HG03342 (cell line): ENCODE measurements around the gene KIFC1.
A peak's percentile ranks its signal among the peaks of the same experiment; 100 is the strongest.

ENCODE experiments used
- ATAC-seq: cut with Tn5 transposase; IDR thresholded peaks from one replicate; pipeline ENCODE4 v1.9.1; 2021; ENCODE audit warnings: mild to moderate bottlenecking, moderate library complexity; ENCODE audit not compliant: unreplicated experiment

The KIFC1 gene

DNA sequence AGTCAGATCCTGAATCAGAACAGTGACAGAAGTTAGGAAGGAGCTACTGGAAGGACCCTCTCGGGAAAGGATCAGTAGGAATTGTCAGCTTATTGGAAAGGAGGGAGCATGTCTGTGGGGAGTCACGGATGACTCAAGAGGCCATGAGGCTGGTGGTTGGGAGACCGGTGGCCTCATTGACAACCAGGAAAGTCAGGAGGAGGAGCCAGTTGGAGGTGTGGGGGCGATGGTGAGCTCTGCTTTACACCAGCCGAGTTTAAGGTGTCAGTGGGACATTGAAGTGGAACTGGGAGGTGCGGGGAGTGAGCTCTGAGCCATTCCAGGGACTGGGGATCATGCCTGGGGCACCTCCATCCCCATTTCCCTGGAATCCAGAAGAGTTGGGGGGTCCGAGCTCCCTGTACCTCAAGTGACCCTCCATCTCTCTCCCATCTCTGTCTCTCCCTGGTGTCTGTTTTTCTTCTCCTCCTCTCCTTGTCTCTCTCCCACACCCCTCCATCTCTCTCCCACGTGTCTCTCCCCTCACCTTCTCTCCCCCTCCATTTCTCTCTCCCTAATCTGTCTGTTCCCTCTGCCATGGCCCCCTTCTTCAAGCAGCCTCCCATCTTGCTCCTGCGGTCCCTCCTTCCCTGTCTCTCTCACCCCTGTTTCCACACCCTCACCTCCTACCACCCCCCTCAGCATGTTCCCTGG, 48.5 kb downstream of the KIFC1 start:
- ATAC-seq = no peak

DNA sequence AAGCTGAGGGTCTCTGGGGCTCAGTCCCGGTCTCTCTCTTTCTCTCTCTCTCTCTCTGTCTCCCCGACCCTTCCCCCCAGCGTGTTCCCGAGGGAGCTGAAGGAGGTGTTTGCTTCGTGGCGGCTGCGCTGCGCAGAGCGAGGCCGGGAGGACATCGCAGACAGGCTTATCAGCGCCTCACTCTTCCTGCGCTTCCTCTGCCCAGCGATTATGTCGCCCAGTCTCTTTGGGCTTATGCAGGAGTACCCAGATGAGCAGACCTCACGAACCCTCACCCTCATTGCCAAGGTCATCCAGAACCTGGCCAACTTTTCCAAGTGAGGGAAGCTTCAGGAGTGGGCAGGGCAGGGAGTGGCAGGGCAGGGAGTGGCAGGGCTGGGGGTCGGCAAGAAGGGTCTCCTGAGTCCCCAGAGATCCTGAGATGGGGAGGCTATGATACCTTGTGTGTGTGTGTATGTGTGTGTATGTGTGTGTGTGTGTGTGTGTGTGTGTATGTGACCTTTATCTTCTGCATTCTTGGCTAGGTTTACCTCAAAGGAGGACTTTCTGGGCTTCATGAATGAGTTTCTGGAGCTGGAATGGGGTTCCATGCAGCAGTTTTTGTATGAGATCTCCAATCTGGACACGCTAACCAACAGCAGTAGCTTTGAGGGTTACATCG, 49.2 kb downstream of the KIFC1 start:
- no peak for ATAC-seq

DNA sequence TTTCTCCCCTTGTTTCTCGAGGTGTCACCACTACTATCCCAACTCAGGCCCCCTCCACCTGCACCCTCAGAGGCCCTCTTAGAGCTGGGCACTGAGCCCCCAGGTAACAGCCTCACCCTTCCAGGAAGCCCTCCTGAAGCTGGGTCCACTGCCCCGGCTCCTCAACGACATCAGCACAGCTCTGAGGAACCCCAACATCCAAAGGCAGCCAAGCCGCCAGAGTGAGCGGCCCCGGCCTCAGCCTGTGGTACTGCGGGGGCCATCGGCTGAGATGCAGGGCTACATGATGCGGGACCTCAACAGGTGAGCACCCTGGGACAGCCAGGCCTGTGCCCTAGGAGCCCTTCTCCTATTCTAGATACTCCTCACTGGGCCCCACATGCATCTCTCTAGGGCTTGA, 49.8 kb downstream of the KIFC1 start:
- ATAC-seq = no peak

DNA sequence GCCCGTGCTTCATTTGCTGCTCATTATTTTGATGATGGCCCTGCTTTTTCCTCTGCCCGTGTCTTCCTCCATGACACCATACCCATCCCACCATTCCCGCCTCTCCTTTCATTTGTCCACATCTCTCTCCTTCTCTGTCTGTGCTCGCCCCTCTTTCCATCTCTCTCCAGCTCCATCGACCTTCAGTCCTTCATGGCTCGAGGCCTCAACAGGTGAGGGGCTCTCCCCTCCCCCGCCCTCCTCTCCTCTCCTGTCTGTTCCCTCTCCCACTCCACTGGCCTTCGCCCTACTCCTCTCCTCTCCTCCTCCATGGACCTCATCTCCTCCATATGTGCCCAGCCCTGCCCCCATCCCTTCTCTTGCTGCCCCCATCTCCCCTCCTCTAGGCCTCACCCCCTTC, 50.7 kb downstream of the KIFC1 start:
- no peak for ATAC-seq

DNA sequence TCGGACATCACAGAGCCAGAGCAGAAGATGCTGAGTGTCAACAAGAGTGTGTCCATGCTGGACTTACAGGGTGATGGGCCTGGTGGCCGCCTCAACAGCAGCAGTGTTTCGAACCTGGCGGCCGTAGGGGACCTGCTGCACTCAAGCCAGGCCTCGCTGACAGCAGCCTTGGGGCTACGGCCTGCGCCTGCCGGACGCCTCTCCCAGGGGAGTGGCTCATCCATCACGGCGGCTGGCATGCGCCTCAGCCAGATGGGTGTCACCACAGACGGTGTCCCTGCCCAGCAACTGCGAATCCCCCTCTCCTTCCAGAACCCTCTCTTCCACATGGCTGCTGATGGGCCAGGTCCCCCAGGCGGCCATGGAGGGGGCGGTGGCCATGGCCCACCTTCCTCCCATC, 51.4 kb downstream of the KIFC1 start:
- no peak for ATAC-seq

DNA sequence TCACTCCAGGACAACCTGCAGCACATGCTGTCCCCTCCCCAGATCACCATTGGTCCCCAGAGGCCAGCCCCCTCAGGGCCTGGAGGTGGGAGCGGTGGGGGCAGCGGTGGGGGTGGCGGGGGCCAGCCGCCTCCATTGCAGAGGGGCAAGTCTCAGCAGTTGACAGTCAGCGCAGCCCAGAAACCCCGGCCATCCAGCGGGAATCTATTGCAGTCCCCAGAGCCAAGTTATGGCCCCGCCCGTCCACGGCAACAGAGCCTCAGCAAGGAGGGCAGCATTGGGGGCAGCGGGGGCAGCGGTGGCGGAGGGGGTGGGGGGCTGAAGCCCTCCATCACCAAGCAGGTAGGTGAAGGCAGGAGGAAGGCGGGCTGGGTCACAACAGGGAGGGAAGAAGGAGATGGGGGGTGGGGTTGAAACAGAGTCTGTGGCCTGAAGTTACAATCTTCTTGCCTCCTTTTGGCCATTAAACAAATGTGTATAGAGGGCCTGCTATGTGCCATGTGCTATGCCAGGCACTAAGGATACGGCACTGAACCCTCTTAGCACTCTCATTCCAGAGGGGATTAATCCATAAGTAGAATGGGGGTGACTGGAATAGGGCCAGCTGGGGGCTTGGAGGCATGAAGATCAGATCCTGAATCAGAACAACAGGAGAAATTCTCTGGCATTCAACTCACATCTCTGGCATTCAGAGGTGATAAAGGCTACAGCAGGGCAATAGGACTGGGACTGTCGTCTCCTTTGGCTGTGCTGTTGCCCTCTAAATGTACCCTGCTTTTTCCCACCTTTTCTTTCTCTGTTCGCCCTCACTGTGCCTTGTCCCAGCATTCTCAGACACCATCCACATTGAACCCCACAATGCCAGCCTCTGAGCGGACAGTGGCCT, 52.2 kb downstream of the KIFC1 start:
- ATAC-seq = no peak

DNA sequence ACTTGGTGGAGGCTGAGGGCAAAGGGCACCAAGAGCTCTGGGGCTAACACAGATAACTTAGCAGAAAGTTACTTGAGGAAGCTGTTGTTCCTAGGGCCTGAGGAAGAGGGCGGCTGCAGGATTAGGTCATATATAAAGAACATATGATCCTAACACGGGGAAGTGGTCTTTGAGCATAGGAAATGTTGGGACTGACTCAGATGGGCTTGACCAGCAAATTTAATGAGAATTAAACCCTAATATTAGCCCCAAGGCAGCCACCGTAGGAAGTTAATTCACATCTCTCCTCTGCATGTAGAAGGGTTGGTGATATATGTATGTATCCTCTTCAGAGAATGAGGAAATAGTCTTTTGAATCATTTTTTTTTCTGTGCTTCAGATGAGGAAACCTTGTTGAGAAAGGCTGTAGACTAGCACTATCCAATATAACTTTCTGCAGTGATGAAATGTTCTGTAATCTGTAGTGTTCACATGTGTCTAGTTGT, 53.5 kb downstream of the KIFC1 start:
- ATAC-seq = no peak

DNA sequence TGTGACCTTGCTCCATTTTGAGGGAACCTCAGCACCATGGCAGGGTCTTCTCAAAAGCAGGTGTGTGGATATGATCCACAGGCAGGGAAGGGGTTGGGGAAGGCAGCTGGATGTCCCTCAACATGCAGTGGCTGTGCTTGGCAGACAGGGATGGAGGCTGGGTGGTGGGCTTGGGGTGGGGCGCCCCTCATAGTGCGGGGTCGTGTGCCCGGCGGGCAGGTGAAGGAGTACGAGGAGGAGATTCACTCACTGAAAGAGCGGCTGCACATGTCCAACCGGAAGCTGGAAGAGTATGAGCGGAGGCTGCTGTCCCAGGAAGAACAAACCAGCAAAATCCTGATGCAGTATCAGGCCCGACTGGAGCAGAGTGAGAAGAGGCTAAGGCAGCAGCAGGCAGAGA, 54.7 kb downstream of the KIFC1 start:
- ATAC-seq = no peak

DNA sequence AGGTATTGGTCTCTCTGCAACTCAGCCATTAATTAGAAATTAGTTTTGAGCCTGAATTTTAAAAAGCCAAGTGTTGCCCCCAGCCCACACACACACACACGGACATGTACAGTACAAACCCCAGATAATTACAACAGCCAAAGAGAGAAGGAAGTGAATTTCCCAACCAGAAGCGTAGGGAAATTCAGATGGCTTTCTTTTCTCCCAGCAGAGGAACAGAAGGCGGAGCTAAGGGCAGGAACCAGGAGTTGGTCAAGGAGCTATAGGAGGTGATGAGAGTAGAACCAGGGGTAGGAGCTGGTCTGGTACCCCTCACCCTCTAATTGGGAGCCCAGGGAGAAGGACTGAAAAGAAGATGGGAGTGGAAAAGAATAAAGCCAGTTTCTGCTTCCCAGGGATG, 58.8 kb downstream of the KIFC1 start:
- no peak for ATAC-seq

DNA sequence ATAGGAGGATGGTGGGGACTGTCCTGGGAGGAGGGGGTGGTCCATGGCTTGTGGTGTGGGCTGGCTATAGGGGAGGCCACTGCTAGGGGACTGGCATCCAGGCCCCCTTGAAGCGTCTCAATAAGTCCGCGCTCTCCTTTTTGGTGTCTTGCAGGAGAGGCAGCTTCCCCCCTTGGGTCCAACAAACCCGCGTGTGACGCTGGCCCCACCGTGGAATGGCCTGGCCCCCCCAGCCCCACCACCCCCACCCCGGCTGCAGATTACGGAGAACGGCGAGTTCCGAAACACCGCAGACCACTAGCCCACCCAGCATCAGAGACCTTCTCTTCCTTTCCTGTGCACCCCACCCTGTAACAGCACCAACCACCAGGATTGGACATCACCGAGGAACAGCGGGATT, 60.0 kb downstream of the KIFC1 start:
- ATAC-seq = no peak

DNA sequence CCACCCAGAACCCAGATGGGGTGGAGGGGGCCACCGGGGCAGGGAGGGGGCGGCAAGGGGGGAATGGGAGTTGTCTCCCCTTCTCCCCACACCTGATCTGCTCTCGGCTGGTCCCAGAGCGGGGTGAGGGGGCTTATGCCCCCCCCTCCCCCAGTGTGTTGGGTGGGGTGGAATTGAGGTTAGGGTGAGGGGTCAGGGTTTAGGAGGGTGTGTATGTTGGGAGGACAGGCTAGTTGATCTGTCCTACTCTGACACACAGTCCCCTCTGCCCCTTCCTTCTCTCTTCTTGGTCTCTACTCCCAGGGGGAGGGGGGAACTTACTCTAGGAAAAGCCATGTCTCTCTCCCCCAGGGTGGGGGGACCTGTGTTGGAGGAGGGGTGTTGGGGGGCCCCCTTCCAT, 60.9 kb downstream of the KIFC1 start:
- no peak for ATAC-seq

DNA sequence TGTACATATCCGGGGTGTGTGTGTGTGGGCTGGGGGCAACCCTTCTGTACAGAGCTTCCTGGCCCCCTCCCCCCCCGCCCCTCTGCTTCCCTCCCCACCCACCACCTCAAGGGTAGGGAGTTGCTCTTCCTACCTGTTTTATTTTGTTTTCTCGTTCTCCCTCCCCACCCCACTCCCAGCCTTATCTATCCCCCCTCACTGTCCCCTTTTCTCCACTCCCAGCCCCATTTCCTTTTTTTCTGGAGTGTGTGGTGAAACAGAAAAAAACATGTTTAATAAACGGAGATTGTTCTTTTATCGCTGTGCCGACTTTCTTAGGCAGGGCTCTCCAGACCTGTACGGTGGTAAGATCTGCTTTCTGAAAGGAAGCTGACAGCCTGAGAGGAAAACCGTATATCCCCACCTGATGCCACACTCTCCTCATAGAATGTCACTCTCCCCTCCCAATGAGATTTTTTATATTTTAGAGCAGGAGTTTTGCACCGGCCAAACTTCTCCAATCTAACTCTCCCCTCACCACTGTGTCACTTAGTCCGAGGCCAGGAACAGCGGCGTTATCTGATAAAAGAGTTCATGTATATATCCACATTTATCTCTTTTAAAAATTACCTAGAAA, 61.9 kb downstream of the KIFC1 start:
- no peak for ATAC-seq

DNA sequence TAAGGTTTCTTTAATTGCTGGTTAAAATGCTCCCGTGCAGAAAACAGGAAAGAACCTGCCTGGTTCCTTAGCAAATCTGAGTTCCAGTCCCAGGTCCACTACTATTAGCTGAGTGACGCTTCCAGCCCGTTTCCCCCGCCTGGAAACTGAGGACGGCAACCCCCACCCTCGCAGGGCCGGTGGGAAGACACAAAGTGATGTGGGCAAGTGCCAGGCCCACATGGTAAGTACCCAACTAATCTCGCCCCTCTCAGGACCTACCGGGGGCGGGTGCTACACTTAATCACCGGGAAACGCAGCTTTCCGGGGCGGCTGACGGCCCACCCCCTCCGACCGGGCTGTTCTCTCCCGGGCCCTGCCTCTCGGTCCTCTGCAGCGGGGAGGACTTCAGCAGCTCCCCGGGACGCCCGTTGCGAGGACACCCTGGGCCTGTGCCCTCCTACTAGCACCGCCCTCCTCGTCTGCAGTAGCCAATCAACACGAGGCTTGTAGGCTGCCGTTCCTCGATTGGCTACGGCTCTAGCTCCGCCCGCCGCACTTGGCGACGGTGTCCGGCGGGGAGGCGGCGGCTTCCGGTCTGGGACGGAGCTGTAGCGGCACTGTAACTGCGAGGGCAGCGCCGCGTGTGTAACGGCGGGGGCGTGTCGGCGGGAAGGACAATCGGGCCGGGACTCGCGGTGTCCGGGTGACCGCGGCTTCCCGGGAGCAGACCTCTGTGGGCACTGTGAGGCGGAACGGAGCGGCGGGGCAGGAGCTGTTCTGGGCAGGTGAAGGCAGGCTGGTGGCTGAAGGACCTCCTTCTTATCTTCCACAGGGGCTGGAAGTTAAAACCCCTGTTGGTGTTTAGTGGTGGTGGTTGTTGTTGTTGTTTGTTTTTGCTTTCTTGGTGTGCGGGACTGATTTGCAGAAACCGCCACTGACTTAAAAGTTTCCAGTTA, 62.7 kb downstream of the KIFC1 start, which contains the start of gene ZBTB9:
TSS of gene ZBTB9 (plus strand) at position 568 of the 938 bp plus-strand sequence. CDS start 525 bp downstream, outside the sequence.
- peak; percentile 98 for ATAC-seq

DNA sequence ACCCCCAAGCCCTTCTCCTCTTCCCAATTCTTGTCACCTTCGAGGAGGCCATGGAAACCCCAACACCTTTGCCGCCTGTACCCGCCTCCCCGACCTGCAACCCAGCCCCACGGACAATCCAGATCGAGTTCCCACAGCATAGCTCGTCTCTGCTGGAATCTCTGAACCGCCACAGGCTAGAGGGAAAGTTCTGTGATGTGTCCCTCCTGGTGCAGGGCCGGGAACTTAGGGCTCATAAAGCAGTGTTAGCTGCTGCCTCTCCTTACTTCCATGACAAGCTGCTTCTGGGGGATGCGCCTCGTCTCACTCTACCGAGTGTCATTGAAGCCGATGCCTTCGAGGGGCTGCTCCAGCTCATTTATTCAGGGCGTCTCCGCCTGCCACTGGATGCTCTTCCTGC, 63.4 kb downstream of the KIFC1 start:
- no peak for ATAC-seq

DNA sequence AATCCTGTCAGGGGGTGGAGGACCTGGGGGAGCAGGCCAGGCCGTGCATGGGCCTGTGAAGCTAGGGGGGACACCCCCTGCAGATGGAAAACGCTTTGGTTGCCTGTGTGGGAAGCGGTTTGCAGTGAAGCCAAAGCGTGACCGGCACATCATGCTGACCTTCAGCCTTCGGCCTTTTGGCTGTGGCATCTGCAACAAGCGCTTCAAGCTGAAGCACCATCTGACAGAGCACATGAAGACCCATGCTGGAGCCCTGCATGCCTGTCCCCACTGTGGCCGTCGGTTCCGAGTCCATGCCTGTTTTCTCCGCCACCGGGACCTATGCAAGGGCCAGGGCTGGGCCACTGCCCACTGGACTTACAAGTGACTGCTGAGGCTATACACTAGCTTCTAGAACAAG, 64.5 kb downstream of the KIFC1 start:
- no peak for ATAC-seq

DNA sequence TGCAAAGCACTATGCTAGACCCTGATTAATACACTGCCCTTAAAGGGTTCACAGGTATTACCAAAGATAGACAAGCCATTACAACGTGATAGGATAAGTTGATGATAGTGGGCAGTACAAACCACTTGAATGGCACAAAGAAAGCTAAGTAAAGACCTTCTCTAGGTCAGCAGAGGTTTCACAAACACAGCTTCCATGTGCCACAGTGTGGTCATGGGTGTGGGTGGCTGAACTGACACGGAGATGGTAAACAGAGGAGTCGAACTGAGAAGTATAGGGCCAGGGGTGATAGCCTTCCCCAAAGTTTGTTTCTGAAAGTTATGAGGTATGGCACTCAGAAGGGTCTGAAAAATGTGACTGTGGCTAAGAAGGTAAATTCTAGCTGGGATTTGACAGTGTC, 67.1 kb downstream of the KIFC1 start:
- ATAC-seq = no peak

DNA sequence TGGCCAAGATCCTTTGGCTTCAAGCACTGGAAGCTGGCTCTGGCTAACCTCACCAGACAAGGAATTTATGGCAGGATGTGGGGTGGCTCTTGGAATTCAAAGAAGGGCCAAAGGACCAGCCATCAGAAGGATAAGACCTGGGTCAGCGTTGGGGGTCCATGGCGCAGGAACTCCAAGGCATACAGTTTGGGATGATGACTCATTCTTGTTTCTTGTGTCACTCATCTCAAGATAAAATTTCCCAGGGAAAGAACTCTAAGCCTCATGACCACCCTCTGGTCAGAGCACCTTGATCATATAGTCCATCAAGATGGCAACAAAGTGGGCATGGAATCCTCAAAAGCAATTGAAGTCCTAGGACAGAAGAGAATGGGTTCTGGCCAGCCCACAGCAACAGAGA, 67.6 kb downstream of the KIFC1 start:
- no peak for ATAC-seq
